GM12865 (cell line): ENCODE measurements around the gene SAP130.

Experiments used
- DNase-seq: peaks from one replicate; pipeline ENCODE4 v3.0.0; 2010; ENCODE audit warnings: low read depth
- H3K4me3 ChIP-seq: 2 replicates; pipeline ENCODE4 v1.5.1; 2011; ENCODE audit warnings: mild to moderate bottlenecking, low read depth, low read length, control low read depth
- TF ChIP-seq, protein P1 (sequence below): IDR thresholded peaks from 2 replicates; pipeline ENCODE4 v1.5.1; 2011; ENCODE audit warnings: low read length, control low read depth, low read depth, inconsistent platforms; ENCODE audit not compliant: insufficient read depth; ENCODE audit errors: missing control alignments

SAP130 gene

GRCh38 chr2:127950264-127950663 lies 77.6 kb downstream of the SAP130 start:
- no peak for DNase-seq
- H3K4me3 ChIP-seq, result no peak overlapping the region
- TF ChIP-seq, protein P1, sequence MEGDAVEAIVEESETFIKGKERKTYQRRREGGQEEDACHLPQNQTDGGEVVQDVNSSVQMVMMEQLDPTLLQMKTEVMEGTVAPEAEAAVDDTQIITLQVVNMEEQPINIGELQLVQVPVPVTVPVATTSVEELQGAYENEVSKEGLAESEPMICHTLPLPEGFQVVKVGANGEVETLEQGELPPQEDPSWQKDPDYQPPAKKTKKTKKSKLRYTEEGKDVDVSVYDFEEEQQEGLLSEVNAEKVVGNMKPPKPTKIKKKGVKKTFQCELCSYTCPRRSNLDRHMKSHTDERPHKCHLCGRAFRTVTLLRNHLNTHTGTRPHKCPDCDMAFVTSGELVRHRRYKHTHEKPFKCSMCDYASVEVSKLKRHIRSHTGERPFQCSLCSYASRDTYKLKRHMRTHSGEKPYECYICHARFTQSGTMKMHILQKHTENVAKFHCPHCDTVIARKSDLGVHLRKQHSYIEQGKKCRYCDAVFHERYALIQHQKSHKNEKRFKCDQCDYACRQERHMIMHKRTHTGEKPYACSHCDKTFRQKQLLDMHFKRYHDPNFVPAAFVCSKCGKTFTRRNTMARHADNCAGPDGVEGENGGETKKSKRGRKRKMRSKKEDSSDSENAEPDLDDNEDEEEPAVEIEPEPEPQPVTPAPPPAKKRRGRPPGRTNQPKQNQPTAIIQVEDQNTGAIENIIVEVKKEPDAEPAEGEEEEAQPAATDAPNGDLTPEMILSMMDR, result no peak

- H3K4me3 ChIP-seq, result no peak overlapping the region
- no peak for DNase-seq
- TF ChIP-seq, protein P1, result no peak
Observed at GRCh38 chr2:127945281-127945680, 82.6 kb downstream of the SAP130 start.

- TF ChIP-seq, protein P1, result no peak
- no peak for DNase-seq
- no peak overlapping the region for H3K4me3 ChIP-seq
Observed at GRCh38 chr2:127943186-127943585, 84.7 kb downstream of the SAP130 start.

DNA sequence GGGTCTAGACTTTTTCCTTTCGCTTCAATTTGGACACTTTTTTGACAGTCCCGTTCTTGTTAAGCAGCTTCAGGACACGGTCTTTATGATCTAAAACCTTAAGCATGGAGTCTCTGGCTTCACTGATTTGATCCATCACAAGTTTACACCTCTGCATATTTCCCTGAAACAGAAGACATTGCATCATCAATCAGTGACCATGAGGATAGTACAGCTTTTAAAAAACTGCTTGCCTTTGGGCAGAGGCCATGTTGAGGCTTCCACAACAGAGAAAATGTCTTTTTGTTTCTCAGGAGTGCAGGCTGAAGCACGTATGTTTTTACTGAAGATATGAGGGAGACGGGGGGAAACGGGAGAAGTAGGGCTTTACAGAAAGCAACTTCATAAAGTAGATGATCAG lies 85.9 kb downstream of the SAP130 start:
- TF ChIP-seq, protein P1, result no peak
- no peak overlapping the region for H3K4me3 ChIP-seq
- DNase-seq, result no peak

- H3K4me3 ChIP-seq, result no peak overlapping the region
- TF ChIP-seq, protein P1, result no peak
- DNase-seq, result no peak
Observed at GRCh38 chr2:127941461-127941860, 86.4 kb downstream of the SAP130 start.

GRCh38 chr2:127940641-127941040 lies 87.2 kb downstream of the SAP130 start:
- H3K4me3 ChIP-seq, result no peak overlapping the region
- TF ChIP-seq, protein P1, result no peak
- DNase-seq, result no peak

DNA sequence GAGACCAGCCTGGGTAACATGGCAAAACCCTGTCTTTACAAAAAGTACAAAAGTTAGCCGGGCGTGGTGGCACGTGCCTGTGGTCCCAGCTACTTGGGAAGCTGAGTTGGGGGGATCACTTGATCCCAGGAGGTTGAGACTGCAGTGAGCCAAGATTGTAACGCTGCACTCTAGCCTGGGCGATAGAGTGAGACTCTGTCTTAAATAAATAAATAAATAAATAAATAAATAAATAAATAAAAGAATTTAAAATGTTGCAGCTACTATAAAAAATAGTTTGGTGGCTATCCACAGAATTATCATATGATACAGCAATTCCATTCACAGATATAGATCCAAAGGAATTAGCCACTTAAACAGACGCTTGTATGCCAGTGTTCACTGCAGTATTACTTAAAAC lies 92.5 kb downstream of the SAP130 start:
- H3K4me3 ChIP-seq, result no peak overlapping the region
- no peak for DNase-seq
- TF ChIP-seq, protein P1, result no peak
